GM10266 (cell line): ENCODE results near the gene CUX1.
"Not testable (repeated sequence)": the region's sequence is repeated elsewhere in the genome, so short reads cannot be mapped to it uniquely, and the experiment has no call there.

Experiments used
- DNase-seq: peaks from one replicate; pipeline ENCODE4 v3.0.0; 2012; ENCODE audit errors: extremely low spot score
- TF ChIP-seq, protein P1 (sequence below): IDR thresholded peaks from 2 replicates; pipeline ENCODE4 v1.5.1; 2012; ENCODE audit warnings: mild to moderate bottlenecking, low read depth; ENCODE audit not compliant: control insufficient read depth, insufficient read depth; ENCODE audit errors: missing control alignments

CUX1 gene

DNA sequence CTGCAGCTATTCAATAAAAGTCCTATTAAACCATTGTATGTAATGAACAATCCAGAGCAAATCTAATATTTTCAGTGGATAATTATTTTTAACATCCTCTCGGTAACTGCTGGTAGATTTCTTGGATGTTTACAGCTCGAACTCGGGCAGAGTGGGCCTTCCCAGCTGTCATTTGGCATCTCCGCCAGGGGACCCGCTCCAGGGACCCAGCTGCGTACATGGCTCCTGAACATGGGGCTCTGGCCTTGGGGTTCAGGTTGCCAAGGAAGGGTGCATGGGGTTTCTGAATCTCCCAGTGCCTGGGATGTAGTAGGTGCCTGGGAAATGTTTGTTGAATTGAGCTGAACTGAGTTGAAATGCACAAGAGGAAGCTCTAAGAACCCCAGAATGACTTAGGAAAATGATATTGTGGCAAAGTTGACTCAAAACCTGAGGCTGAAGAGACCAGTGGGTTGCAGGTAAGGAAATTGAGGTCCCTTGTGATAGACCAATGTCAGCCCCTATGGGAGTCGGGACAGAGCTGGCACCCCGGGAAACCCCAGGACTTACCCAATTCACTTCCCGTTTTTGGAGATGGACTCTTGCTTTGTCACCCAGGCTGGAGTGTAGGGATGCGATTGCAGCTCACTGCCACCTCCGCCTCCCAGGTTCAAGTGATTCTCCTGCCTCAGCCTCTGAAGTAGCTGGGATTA, 228.4 kb downstream of the CUX1 start:
- TF ChIP-seq, protein P1, sequence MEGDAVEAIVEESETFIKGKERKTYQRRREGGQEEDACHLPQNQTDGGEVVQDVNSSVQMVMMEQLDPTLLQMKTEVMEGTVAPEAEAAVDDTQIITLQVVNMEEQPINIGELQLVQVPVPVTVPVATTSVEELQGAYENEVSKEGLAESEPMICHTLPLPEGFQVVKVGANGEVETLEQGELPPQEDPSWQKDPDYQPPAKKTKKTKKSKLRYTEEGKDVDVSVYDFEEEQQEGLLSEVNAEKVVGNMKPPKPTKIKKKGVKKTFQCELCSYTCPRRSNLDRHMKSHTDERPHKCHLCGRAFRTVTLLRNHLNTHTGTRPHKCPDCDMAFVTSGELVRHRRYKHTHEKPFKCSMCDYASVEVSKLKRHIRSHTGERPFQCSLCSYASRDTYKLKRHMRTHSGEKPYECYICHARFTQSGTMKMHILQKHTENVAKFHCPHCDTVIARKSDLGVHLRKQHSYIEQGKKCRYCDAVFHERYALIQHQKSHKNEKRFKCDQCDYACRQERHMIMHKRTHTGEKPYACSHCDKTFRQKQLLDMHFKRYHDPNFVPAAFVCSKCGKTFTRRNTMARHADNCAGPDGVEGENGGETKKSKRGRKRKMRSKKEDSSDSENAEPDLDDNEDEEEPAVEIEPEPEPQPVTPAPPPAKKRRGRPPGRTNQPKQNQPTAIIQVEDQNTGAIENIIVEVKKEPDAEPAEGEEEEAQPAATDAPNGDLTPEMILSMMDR, result no peak
- peak; percentile 39 for DNase-seq

DNA sequence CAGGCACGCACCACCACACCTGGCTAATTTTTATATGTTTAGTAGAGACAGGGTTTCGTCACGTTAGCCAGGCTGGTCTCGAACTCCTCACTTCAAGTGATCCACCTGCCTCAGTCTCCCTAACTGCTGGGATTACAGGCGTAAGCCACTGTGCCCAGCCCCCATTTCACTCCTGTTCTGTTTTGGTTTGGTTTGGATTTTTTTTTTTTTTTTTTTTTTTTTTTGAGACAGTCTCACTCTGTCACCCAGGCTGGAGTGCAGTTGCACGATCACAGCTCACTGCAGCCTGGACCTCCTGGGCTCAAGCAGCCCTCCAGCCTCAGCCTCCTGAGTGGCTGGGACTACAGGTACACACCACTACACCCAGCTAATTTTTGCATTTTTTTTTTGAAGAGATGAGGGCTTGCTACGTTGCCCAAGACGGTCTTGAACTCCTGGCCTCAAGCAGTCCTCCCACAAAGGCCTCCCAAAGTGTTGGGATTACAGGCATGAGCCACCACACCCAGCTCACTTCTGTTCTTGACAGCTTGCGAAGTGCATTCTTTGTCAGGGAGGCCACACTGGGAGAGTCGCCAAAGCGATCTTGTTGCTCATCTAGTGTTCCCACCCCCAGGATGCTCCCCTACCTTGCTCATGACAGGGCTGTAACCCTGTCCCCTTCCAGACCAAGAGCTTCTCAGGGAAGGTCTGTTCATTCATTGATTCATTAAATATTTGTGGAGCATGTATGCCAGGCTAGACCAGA, 229.1 kb downstream of the CUX1 start:
- DNase-seq, result no peak
- TF ChIP-seq, protein P1, result no peak

DNA sequence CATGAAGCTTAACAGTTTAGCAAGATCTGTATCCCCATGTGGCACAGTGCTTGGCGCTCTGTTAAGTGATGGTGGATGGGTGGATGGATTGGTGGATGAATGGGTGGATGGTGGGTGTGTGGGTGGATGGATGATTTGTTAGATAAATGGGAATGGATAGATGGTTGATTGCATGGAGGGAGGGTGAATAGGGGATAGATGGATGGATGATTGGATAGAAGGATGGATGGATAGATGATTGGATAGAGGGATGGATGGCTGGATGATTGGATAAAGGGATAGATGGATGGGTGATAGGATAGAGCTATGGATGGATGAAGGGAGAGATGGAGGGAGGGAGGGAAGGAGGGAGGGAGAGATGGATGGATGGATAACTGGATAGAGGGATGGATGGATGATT, 229.7 kb downstream of the CUX1 start:
- TF ChIP-seq, protein P1, result no peak
- no peak for DNase-seq

DNA sequence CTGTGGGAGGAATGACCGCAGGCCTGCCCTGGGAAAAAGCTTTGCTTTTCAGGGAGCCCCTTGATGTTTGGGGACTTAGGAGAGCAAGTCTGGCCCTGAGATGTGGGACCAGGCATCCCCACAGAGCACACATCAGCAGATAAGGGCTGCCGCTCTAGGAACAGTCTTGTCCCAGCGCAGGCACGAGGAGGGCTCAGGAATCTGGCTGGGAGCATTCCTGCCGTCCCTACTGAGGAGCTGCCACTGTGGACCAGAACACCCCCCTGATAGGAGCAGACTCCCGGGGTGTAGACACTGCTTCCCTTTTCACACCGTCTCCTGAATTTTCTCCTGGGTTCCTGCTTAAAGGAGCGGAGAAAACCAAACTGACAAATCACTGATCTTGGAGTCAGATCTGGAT, 232.3 kb downstream of the CUX1 start:
- TF ChIP-seq, protein P1, result no peak

DNA sequence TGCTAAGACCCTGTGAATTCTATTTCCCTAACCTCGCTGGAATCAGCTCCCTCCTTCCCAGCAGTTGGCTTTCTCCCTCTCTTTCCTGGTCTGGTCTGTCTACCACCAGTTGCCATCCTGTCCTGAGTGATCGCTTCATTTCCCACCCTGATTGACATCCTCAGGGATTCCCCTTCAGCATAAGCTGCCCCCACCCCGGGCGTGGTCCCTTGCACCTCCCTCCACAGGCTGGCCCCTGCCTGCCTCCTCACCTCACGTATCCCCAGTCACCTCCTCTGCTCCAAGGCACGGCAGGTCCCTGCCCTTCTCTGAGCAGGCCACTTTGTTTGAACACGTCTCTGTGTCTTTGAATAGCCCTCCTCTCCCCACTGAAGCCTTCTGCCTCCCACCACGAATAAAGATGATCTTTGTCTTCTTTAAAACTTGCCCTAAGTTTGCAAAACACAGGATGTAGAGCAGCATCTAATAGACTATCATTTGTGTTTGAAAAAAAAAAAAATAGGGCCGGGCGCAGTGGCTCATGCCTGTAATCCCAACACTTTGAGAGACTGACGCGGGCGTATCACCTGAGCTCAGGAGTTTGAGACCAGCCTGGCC, 233.5 kb downstream of the CUX1 start:
- TF ChIP-seq, protein P1, result no peak
- DNase-seq, result no peak

More for the DNA sequence above, 232.3 kb downstream of the CUX1 start:
- no peak for DNase-seq

DNA sequence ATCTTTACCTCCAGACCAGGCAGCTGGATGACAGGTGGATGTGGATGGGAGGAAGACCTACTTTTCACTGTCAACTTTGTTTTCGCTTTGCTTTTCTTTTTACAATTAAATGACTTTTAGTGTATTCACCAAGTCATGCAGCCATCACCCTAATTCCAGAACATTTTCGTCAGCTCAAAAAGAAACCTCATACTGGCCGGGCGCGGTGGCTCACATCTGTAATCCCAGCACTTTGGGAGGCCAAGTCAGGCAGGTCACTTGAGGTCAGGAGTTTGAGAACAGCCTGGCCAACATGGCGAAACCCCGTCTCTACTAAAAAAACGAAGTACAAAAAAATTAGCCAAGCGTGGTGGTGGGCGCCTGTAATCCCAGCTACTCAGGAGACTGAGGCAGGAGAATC, 234.3 kb downstream of the CUX1 start:
- DNase-seq, result not testable (repeated sequence)

DNA sequence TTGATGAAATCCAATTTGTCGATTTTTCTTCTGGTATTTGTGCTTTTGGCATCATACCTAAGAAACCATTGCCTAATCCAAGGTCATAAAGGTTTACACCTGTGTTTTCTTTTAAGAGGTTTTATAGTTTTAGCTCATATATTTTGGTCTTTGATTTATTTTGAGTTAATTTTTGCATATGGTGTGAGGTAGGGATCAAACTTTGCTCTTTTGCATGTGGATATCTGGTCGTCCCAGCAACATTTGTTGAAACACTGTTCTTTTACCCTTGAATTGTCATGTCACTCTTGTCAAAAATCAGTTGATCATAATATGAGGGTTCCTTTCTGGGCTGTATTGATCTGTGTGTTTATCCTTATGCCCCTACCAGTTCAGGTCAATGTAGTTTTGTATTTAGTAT, 236.7 kb downstream of the CUX1 start:
- TF ChIP-seq, protein P1, result no peak
- no peak for DNase-seq
